K562 (cell line): ENCODE measurements around the gene S100A6. TPM values are rescaled to one million over a fixed set of nuclear protein-coding genes. Genes with fewer than 3 reads are reported as not detected.

Experiments used
- ATAC-seq: fragments of 200-7000 bp; cut with Tn5 transposase; 3 replicates; pipeline ENCODE4 v1.9.1; 2020; ENCODE audit warnings: moderate library complexity
- BruUV-seq: library from RNA; stranded (reverse); fragments of 400-500 nt; replicated peaks from 2 replicates; lab custom pipeline; 2021; lab: Mats Ljungman, UMichigan
- CTCF ChIA-PET: fragments of 300-600 bp; formaldehyde crosslinking; extraction: SDS; loops from one replicate; lab custom pipeline; 2021; ENCODE audit warnings: low intra/inter-chr PET ratio; lab: Yijun Ruan, JAX
- POLR2A ChIA-PET: fragments of 300-600, 350-650 bp; sonication (Branson Sonifier 250); formaldehyde crosslinking; extraction: SDS; loops from one replicate; lab custom pipeline; 2021; ENCODE audit warnings: antibody characterized with exemption, inconsistent platforms; lab: Yijun Ruan, JAX
- DNase-seq, 4 experiments: peaks; one replicate each; pipeline versions ENCODE4 v3.0.0 to v3.0.0-alpha.2; 2011 to 2018; ENCODE audit warnings: low spot score in 3 of 4, mixed read lengths in 3 of 4; ENCODE audit errors: extremely low read depth in 1 of 4
- FAIRE-seq: peaks from 2 replicates; lab custom pipeline; 2011; peaks lifted over from hg19 to GRCh38; lab: Jason Lieb, UNC
- H2AFZ ChIP-seq: 2 replicates; pipeline ENCODE4 v1.6.0; 2011; ENCODE audit warnings: low read depth, low read length, control low read depth, inconsistent platforms
- H3K27ac ChIP-seq: fragments of 200-600 bp; 3 replicates; pipeline ENCODE4 v1.8.0; 2011; ENCODE audit warnings: low read depth, mild to moderate bottlenecking, control low read depth, inconsistent platforms, low read length, moderate library complexity, mixed read lengths; ENCODE audit errors: extremely low read depth
- H3K27me3 ChIP-seq, 2 experiments: fragments of 300-600 bp in 1 of 2; 2 replicates in 1 of 2; 3 replicates in 1 of 2; pipeline versions ENCODE4 v1.6.0 to v1.8.0; 2011; ENCODE audit warnings: inconsistent platforms in 2 of 2, low read length in 2 of 2, mild to moderate bottlenecking in 1 of 2, mixed read lengths in 1 of 2, moderate library complexity in 1 of 2; ENCODE audit not compliant: control insufficient read depth in 2 of 2, insufficient read depth in 2 of 2
- H3K36me3 ChIP-seq: fragments of 300-600 bp; 3 replicates; pipeline ENCODE4 v1.8.0; 2011; ENCODE audit warnings: mild to moderate bottlenecking, low read length, inconsistent platforms; ENCODE audit not compliant: control insufficient read depth, insufficient read depth
- H3K4me1 ChIP-seq, 2 experiments: fragments of 200-600 bp in 1 of 2; replicated peaks in 1 of 2; 2 replicates in 1 of 2; 3 replicates in 1 of 2; pipeline versions ENCODE4 v1.5.1 to v1.8.0; 2011; ENCODE audit warnings: inconsistent platforms in 2 of 2, low read length in 2 of 2, mild to moderate bottlenecking in 1 of 2, mixed read lengths in 1 of 2, moderate library complexity in 1 of 2; ENCODE audit not compliant: control insufficient read depth in 2 of 2, insufficient read depth in 2 of 2
- H3K4me2 ChIP-seq: 2 replicates; pipeline ENCODE4 v1.6.1; 2011; ENCODE audit warnings: low read length, control low read depth, inconsistent platforms, mixed read lengths; ENCODE audit not compliant: insufficient read depth
- H3K4me3 ChIP-seq: fragments of 200-600 bp; sonication (generic), shearing (Covaris generic); 2 replicates; pipeline ENCODE4 v1.5.1; 2016; ENCODE audit warnings: control low read depth, inconsistent platforms
- H3K79me2 ChIP-seq: fragments of 200-600 bp; 3 replicates; pipeline ENCODE4 v1.8.0; 2011; ENCODE audit warnings: low read length, inconsistent platforms; ENCODE audit not compliant: control insufficient read depth, insufficient read depth
- H3K9ac ChIP-seq, 2 experiments: 2 replicates each; pipeline versions ENCODE4 v1.6.0 to v1.6.1; 2011; ENCODE audit warnings: low read depth in 2 of 2, low read length in 2 of 2, control low read depth in 1 of 2, inconsistent platforms in 1 of 2, mild to moderate bottlenecking in 1 of 2, mixed read lengths in 1 of 2; ENCODE audit not compliant: insufficient read depth in 1 of 2
- H3K9me1 ChIP-seq: one replicate; pipeline ENCODE4 v1.6.0; 2011; ENCODE audit warnings: inconsistent platforms, mild to moderate bottlenecking, low read length, moderate library complexity; ENCODE audit not compliant: control insufficient read depth, insufficient read depth
- H3K9me3 ChIP-seq: replicated peaks from 2 replicates; pipeline ENCODE4 v1.5.1; 2011; ENCODE audit warnings: low read depth, low read length, inconsistent platforms; ENCODE audit not compliant: control insufficient read depth, insufficient read depth
- H4K20me1 ChIP-seq: replicated peaks from 2 replicates; pipeline ENCODE4 v1.6.1; 2011; ENCODE audit warnings: low read length, inconsistent platforms, mixed read lengths; ENCODE audit not compliant: control insufficient read depth, insufficient read depth
- EGR1 ChIP-seq: fragments of 450-650 bp; conservative IDR thresholded peaks from 2 replicates; pipeline ENCODE4 v1.6.1; 2017; ENCODE audit warnings: mild to moderate bottlenecking
- KDM5B ChIP-seq: fragments of 200-600 bp; sonication (generic); IDR thresholded peaks from 2 replicates; pipeline ENCODE4 v1.6.1; 2012; ENCODE audit warnings: low read depth, mild to moderate bottlenecking, moderate library complexity, low read length, control low read depth, inconsistent platforms; ENCODE audit not compliant: insufficient replicate concordance
- TBP ChIP-seq: optimal IDR thresholded peaks from 2 replicates; pipeline ENCODE3; 2011; ENCODE audit warnings: low read depth, low read length, improper control_type of control experiment
- XRCC5 ChIP-seq: fragments of 200-400 bp; formaldehyde crosslinking; IDR thresholded peaks from 2 replicates; pipeline ENCODE4 v1.6.1; 2017; ENCODE audit warnings: low read depth, mild to moderate bottlenecking, low read length
- ZNF668 ChIP-seq: fragments of 250-450 bp; sonication (Bioruptor Pico); IDR thresholded peaks from 2 replicates; pipeline ENCODE4 v1.8.0; 2022; ENCODE audit warnings: mild to moderate bottlenecking, inconsistent platforms
- ZSCAN29 ChIP-seq: fragments of 450-650 bp; IDR thresholded peaks from 2 replicates; pipeline ENCODE4 v1.6.1; 2017
- in situ Hi-C: fragments of 300-500 bp; cut with MboI; formaldehyde crosslinking; loops from 4 replicates; pipeline ENCODE4 v1.15.0; 2018; ENCODE audit warnings: inconsistent platforms, mixed read lengths
- intact Hi-C: fragments of 100-400 bp; cut with micrococcal nuclease; formaldehyde crosslinking; loops from 2 replicates; pipeline ENCODE4 v1.14.2; 2022
- polyA plus RNA-seq, 8 experiments: library from polyadenylated mRNA; depleted of rRNA in 4 of 8; stranded (reverse) in 5 of 8; unstranded in 3 of 8; fragments of >200 nt; fragmentation: Nextera tagmentation in 2 of 8; fragmentation: Illumina TruSeq in 1 of 8; extraction: Ambion mirVana in 2 of 8; extraction: Trizol in 1 of 8; gene quantifications; 2 replicates each; pipeline versions ENCODE4 v1.2.1 to v1.2.3, GENCODE V29; 2011 to 2014; ENCODE audit warnings: inconsistent platforms in 1 of 8, missing spikeins in 1 of 8
- total RNA-seq, 7 experiments: library from RNA; depleted of rRNA in 6 of 7; stranded (reverse); fragments of >200 nt in 6 of 7; fragmentation: Illumina TruSeq in 2 of 7; extraction: Trizol in 2 of 7; gene quantifications; 2 replicates each; pipeline versions ENCODE4 v1.2.1 to v1.2.3, GENCODE V29; 2011 to 2021; ENCODE audit warnings: low replicate concordance in 1 of 7
- TF ChIP-seq, protein P1 (sequence below): fragments of 450-650 bp; IDR thresholded peaks from 2 replicates; pipeline ENCODE4 v1.6.1; 2017; ENCODE audit warnings: mild to moderate bottlenecking, moderate library complexity
- TF ChIP-seq, protein P2 (sequence below): fragments of 450-650 bp; formaldehyde crosslinking; IDR thresholded peaks from 2 replicates; pipeline ENCODE4 v1.4.0; 2022; ENCODE audit warnings: missing genetic modification characterization
- TF ChIP-seq, protein P3 (sequence below): fragments of 250-450 bp; sonication (Bioruptor Pico); IDR thresholded peaks from 2 replicates; pipeline ENCODE4 v1.4.0; 2020; ENCODE audit warnings: mild to moderate bottlenecking

S100A6 gene
- total and polyA plus RNA-seq, 9 of the 15 experiments (the other 6 are each of a cell fraction or from before 2014, with no cell fraction given): 9.8 to 66.5 (median 23.2) TPM

DNA sequence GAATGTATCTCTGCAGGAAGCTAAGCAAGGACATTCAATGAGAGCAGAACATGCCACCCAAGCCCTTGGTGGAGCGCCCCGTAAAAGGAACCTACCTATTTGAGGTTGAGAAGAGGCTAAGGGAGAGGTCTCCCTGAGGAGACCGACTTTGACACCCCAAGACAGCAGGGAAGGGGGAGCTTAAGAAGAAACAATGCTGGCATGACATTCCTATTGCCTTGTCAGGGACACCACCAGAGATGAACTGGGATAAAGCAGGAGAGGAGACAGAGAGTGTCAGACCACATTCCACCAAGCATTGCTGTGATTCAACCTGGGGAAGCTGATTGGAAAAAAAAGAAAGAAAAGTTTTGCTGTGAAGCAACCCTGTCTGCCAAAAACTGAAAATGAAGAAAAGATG is 43.1 kb upstream of the S100A6 start (continued):
- TF ChIP-seq KDM5B: no peak

DNA sequence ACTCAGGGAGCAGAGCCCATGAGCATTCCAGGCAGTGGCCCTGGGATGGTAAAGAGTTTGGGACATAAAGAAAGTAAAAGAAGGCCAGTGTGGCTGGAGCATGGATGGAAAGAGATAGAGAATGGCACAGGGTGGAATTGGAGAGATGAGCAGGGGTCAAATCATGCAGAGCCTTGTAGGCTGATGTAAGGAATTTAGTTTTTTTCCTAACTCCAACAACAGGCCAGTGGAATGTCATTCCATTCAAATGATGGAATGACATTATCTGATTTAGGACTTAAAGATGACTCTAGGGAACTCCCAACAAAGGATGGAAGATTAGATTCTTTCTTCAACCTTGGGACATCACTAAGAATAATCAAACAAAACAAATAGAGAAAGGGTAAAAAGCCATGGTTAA is 42.7 kb upstream of the S100A6 start:
- H3K27me3 ChIP-seq: no peaks in the 10 kb centered on the region
- no peaks in the 10 kb centered on the region for H3K79me2 ChIP-seq
- no peak overlapping the region for H3K4me2 ChIP-seq
- no peak overlapping the region for H3K4me3 ChIP-seq
- ATAC-seq (no peak), DNase-seq (no peak), FAIRE-seq (no peak)
- in situ Hi-C loops: no loop called here
- ChIA-PET POLR2A (interaction anchor here (0.6 to 1.1 kb wide), 3 partner anchors 15 to 52 kb away, joined by 3 read pairs; no protein-coding TSS in a partner anchor), CTCF (no interaction called here)
- no peak overlapping the region for H3K9ac ChIP-seq
- no peaks in the 10 kb centered on the region for H3K9me3 ChIP-seq
- no peak overlapping the region for H3K27ac ChIP-seq
- H4K20me1 ChIP-seq: no peaks in the 10 kb centered on the region
- H3K9me1 ChIP-seq: no peaks in the 10 kb centered on the region
- intact Hi-C loops: no loop called here
- H3K36me3 ChIP-seq: no peaks in the 10 kb centered on the region
- peaks cover 0 to 5% of the 10 kb centered on the region in 2 experiments; a peak in 2 of 5 replicates for H3K4me1 ChIP-seq
- TF ChIP-seq EGR1: no peak
- TF ChIP-seq, protein P1, sequence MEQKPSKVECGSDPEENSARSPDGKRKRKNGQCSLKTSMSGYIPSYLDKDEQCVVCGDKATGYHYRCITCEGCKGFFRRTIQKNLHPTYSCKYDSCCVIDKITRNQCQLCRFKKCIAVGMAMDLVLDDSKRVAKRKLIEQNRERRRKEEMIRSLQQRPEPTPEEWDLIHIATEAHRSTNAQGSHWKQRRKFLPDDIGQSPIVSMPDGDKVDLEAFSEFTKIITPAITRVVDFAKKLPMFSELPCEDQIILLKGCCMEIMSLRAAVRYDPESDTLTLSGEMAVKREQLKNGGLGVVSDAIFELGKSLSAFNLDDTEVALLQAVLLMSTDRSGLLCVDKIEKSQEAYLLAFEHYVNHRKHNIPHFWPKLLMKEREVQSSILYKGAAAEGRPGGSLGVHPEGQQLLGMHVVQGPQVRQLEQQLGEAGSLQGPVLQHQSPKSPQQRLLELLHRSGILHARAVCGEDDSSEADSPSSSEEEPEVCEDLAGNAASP: no peak
- TF ChIP-seq TBP: no peak
- no peak for TF ChIP-seq ZSCAN29
- TF ChIP-seq ZNF668 (CRISPR knock-in tag): no peak
- TF ChIP-seq, protein P2, sequence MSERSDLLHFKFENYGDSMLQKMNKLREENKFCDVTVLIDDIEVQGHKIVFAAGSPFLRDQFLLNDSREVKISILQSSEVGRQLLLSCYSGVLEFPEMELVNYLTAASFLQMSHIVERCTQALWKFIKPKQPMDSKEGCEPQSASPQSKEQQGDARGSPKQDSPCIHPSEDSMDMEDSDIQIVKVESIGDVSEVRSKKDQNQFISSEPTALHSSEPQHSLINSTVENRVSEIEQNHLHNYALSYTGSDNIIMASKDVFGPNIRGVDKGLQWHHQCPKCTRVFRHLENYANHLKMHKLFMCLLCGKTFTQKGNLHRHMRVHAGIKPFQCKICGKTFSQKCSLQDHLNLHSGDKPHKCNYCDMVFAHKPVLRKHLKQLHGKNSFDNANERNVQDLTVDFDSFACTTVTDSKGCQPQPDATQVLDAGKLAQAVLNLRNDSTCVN (CRISPR knock-in tag): no peak
- no peak for TF ChIP-seq XRCC5
- TF ChIP-seq, protein P3, sequence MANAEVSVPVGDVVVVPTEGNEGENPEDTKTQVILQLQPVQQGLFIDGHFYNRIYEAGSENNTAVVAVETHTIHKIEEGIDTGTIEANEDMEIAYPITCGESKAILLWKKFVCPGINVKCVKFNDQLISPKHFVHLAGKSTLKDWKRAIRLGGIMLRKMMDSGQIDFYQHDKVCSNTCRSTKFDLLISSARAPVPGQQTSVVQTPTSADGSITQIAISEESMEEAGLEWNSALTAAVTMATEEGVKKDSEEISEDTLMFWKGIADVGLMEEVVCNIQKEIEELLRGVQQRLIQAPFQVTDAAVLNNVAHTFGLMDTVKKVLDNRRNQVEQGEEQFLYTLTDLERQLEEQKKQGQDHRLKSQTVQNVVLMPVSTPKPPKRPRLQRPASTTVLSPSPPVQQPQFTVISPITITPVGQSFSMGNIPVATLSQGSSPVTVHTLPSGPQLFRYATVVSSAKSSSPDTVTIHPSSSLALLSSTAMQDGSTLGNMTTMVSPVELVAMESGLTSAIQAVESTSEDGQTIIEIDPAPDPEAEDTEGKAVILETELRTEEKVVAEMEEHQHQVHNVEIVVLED (CRISPR knock-in tag): no peak
- no TSS peak for BruUV-seq
- H2AFZ ChIP-seq: no peak overlapping the region
